Frontal cortex (tissue), 4 donors: ENCODE results near the gene ERGIC2. TPM values are rescaled to one million over a fixed set of nuclear protein-coding genes. Genes with fewer than 3 reads are reported as not detected.

ENCODE experiments used
- DNase-seq, 2 donors: peaks; one replicate each; pipeline ENCODE4 v3.0.0; 2012; ENCODE audit warnings: low spot score in 2 of 2
- FAIRE-seq: peaks from 2 replicates; lab custom pipeline; 2012; peaks lifted over from hg19 to GRCh38; lab: Jason Lieb, UNC
- total RNA-seq: library from RNA; depleted of rRNA; stranded (reverse); fragments of >200 nt; gene quantifications from one replicate; pipeline ENCODE4 v1.2.3, GENCODE V29; 2014
- donor health status: control.
- donor health status: control.
- donor health status: control.

The ERGIC2 gene
- total RNA-seq, 1 donor from 2014 or later: 52.2 TPM

- FAIRE-seq (no peak), DNase-seq (no peak)
These were observed 1.3 kb upstream of the ERGIC2 start for GRCh38 chr12:29382251-29382650.

- DNase-seq: no peak
- FAIRE-seq: no peak
These were observed 4.9 kb downstream of the ERGIC2 start for GRCh38 chr12:29376118-29376517.

GRCh38 chr12:29374913-29375312, 6.1 kb downstream of the ERGIC2 start:
- FAIRE-seq: no peak
- no peak for DNase-seq

- FAIRE-seq (no peak), DNase-seq (no peak)
These were observed 7.0 kb downstream of the ERGIC2 start for GRCh38 chr12:29374012-29374411.

GRCh38 chr12:29365091-29365490, 15.9 kb downstream of the ERGIC2 start:
- DNase-seq: no peak
- FAIRE-seq: no peak

- no peak for FAIRE-seq
- DNase-seq: no peak
These were observed 26.0 kb downstream of the ERGIC2 start for GRCh38 chr12:29354954-29355353.

- DNase-seq (no peak), FAIRE-seq (no peak)
These were observed 30.9 kb downstream of the ERGIC2 start for GRCh38 chr12:29350080-29350479.

GRCh38 chr12:29346769-29347421, 34.1 kb downstream of the ERGIC2 start:
- FAIRE-seq (no peak), DNase-seq (no peak)

GRCh38 chr12:29343022-29343799, 37.8 kb downstream of the ERGIC2 start:
- no peak for DNase-seq
- FAIRE-seq: no peak

GRCh38 chr12:29337325-29337724, 43.6 kb downstream of the ERGIC2 start:
- FAIRE-seq (no peak), DNase-seq (no peak)

- DNase-seq (no peak), FAIRE-seq (no peak)
These were observed 46.0 kb downstream of the ERGIC2 start for GRCh38 chr12:29334937-29335336.

- FAIRE-seq (no peak), DNase-seq (no peak)
These were observed 47.8 kb downstream of the ERGIC2 start for GRCh38 chr12:29333178-29333577.

- DNase-seq (no peak), FAIRE-seq (no peak)
These were observed 51.6 kb downstream of the ERGIC2 start for GRCh38 chr12:29329411-29329810.

- FAIRE-seq (no peak), DNase-seq (no peak)
These were observed 58.8 kb downstream of the ERGIC2 start for GRCh38 chr12:29322157-29322556.

GRCh38 chr12:29320295-29321085, 60.5 kb downstream of the ERGIC2 start:
- FAIRE-seq: no peak

GRCh38 chr12:29317556-29318363, 63.2 kb downstream of the ERGIC2 start:
- DNase-seq (peak; percentile 35 to 55), FAIRE-seq (peak; percentile 94)

More at GRCh38 chr12:29320295-29321085, 60.5 kb downstream of the ERGIC2 start:
- no peak for DNase-seq

GRCh38 chr12:29316752-29317151, 64.2 kb downstream of the ERGIC2 start:
- no peak for FAIRE-seq
- no peak for DNase-seq

GRCh38 chr12:29314416-29314815, 66.6 kb downstream of the ERGIC2 start:
- no peak for FAIRE-seq
- DNase-seq: no peak

GRCh38 chr12:29310899-29311298, 70.1 kb downstream of the ERGIC2 start:
- FAIRE-seq: no peak
- no peak for DNase-seq
